BLaER1 treated with 17β-estradiol and CSF1 and Interleukin-3, amounts not matched to agents 10 nM and 100 nM (cell line): ENCODE data around the gene MYO18A.

Experiments used
- H3K27ac ChIP-seq, 11 experiments: shearing (Covaris generic); formaldehyde crosslinking; 2 replicates each; pipeline ENCODE4 v1.8.1; 2022
- H3K27me3 ChIP-seq, 11 experiments: shearing (Covaris generic); formaldehyde crosslinking; 2 replicates each; pipeline ENCODE4 v1.8.1; 2022
- H3K36me3 ChIP-seq, 11 experiments: shearing (Covaris generic); formaldehyde crosslinking; 2 replicates each; pipeline ENCODE4 v1.8.1; 2022
- H3K4me1 ChIP-seq, 10 experiments: shearing (Covaris generic); formaldehyde crosslinking; 2 replicates each; pipeline ENCODE4 v1.8.1; 2022
- H3K4me2 ChIP-seq, 11 experiments: shearing (Covaris generic); formaldehyde crosslinking; 2 replicates each; pipeline ENCODE4 v1.8.1; 2022
- H3K4me3 ChIP-seq, 10 experiments: shearing (Covaris generic); formaldehyde crosslinking; 2 replicates each; pipeline ENCODE4 v1.8.1; 2022
- H3K9ac ChIP-seq, 11 experiments: shearing (Covaris generic); formaldehyde crosslinking; 2 replicates each; pipeline ENCODE4 v1.8.1; 2022
- H3K9me3 ChIP-seq, 11 experiments: shearing (Covaris generic); formaldehyde crosslinking; replicated peaks in 1 of 11; 2 replicates each; pipeline ENCODE4 v1.8.1; 2022
- H4K20me1 ChIP-seq, 11 experiments: shearing (Covaris generic); formaldehyde crosslinking; 2 replicates each; pipeline ENCODE4 v1.8.1; 2022
- Cebpa-rat ChIP-seq, 11 experiments: shearing (Covaris generic); IDR thresholded peaks; 2 replicates each; pipeline ENCODE4 v1.8.1; 2022

Gene MYO18A

DNA sequence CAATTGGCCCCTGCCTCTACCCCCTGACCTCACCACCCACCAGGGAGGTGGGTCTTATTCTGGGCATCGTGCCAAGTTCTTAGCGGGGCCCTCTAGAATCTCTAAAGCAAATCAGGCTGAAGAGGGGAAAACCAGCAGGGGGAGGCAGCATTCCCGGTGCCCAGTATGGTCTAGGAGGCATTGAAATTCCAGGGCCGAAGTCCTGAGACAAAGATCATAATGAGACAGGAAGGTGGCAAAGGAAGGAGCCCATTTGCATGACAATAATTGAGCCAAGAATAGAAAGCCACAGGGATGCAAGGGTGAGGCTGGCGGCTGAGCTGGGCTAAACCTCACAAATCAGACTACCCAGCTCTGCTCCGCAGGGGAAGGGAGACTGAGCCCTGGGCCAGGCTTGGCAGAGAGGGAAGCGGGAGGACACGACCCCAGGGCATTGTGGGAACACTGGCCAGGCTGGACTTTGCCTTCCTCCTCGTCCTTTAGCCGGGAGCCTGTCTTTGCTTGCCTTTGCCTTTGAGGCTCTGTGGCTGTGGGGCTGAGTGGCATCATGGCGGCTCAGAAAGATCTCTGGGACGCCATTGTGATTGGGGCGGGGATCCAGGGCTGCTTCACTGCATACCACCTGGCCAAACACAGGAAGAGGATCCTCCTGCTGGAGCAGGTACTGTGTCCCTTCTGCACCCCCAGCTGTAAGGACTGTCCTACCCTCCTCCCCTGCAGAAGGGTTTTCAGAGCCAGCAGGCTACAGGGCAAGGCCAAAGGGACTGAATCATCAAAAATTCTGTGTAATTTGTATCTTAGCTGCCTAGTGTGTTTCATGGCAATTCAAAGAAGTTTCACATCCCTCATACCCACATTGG lies 137.3 kb downstream of the MYO18A start, which contains the start of gene PIPOX:
TSS of gene PIPOX (plus strand) at position 463 of the 860 bp plus-strand sequence. CDS start at position 548, 85 bp downstream.
- H3K9me3 ChIP-seq: no peaks in the 10 kb centered on the region
- H3K9ac ChIP-seq: peak within 1 kb of the TSS in 9 of 11 experiments; percentile 16 to 65 (median 48); a peak in 14 of 22 replicates
- peak within 1 kb of the TSS; percentile 70 to 97 (median 88) for H3K4me2 ChIP-seq
- TF ChIP-seq Cebpa-rat (IDR thresholded peaks at IDR 0.05): no peak
- peak within 1 kb of the TSS in 5 of 10 experiments; percentile 3 to 18 (median 8); a peak in 5 of 20 replicates for H3K4me3 ChIP-seq
- no peaks in the 10 kb centered on the region for H3K36me3 ChIP-seq
- H3K27me3 ChIP-seq: no peaks in the 10 kb centered on the region; a peak in 1 of 22 replicates
- peak within 1 kb of the TSS; percentile 3 to 88 (median 65); a peak in 21 of 22 replicates for H3K27ac ChIP-seq
- H3K4me1 ChIP-seq: peaks cover 39 to 76% (median 49%) of the 10 kb centered on the region in 10 experiments
- H4K20me1 ChIP-seq: peaks cover 0 to 5% (median 0%) of the 10 kb centered on the region in 11 experiments; a peak in 2 of 22 replicates

DNA sequence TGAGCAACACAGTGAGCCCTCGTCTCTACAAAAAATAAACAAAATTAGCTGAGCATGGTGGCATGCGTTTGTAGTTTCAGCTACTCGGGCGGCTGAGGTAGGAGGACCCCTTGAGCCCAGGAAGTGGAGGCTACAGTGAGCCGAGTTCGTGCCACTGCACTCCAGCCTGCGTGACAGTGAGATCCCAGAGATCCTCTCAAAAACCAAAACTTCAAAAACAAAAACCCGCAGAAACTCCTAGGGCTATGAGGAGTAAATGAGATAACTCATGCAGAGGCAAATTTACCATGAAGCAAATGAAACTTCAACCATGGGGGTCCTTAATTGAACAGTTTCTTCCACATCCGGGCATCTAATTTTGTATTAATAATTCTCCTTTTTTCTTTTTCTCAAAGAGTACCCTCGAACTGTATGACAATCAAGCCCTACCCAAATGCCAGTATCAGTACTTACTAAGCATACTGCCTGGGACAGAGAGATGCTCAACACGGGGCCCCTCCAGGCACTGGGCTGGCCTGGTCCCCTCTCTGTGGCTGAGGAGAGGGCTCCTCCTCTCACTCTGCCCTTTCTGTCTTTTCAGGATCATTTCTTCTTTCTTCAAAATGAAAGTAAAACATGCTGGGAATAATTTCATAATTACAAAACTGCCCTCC lies 138.0 kb downstream of the MYO18A start:
- no peaks in the 10 kb centered on the region; a peak in 1 of 22 replicates for H3K27me3 ChIP-seq
- H3K4me1 ChIP-seq: peaks cover 39 to 74% (median 49%) of the 10 kb centered on the region in 10 experiments
- peaks cover 0 to 5% (median 0%) of the 10 kb centered on the region in 11 experiments; a peak in 2 of 22 replicates for H4K20me1 ChIP-seq
- peak overlapping the region; percentile 70 to 97 (median 88) for H3K4me2 ChIP-seq
- no peak for TF ChIP-seq Cebpa-rat (IDR thresholded peaks at IDR 0.05)
- peak overlapping the region in 9 of 11 experiments; percentile 56 to 88 (median 72); a peak in 18 of 22 replicates for H3K27ac ChIP-seq
- H3K4me3 ChIP-seq: peak overlapping the region in 3 of 10 experiments; percentile 3 to 18 (median 8); a peak in 3 of 20 replicates
- H3K36me3 ChIP-seq: no peaks in the 10 kb centered on the region
- H3K9me3 ChIP-seq: no peaks in the 10 kb centered on the region
- H3K9ac ChIP-seq: peak overlapping the region in 6 of 11 experiments; percentile 31 to 65 (median 52); a peak in 7 of 22 replicates

DNA sequence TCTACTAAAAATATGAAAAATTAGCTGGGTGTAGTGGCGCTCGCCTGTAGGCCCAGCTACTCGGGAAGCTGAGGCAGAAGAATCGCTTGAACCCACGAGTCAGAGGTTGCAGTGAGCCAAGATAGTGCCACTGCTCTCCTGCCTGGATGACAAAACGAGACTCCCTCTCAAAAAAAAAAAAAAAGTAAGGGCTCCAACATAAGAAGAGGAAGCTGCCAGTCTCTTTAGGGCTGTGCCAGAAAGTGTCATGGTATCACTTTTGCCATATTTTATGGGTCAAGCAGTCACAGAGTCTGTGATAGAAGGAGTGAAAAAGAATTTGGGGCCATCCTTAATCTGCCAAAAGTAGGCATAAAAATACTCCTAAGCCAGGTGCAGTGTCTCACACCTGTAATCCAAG lies 138.6 kb downstream of the MYO18A start:
- peak overlapping the region; percentile 70 to 97 (median 88); a peak in 18 of 22 replicates for H3K4me2 ChIP-seq
- H3K4me3 ChIP-seq: no peak overlapping the region
- no peaks in the 10 kb centered on the region for H3K9me3 ChIP-seq
- H4K20me1 ChIP-seq: peaks cover 0 to 5% (median 0%) of the 10 kb centered on the region in 11 experiments; a peak in 2 of 22 replicates
- TF ChIP-seq Cebpa-rat (IDR thresholded peaks at IDR 0.05): no peak
- peak overlapping the region in 6 of 11 experiments; percentile 56 to 88 (median 75); a peak in 6 of 22 replicates for H3K27ac ChIP-seq
- H3K27me3 ChIP-seq: no peaks in the 10 kb centered on the region; a peak in 1 of 22 replicates
- peaks cover 39 to 71% (median 49%) of the 10 kb centered on the region in 10 experiments for H3K4me1 ChIP-seq
- 0 out of 22 replicates have a peak overlapping the region, but pooled peaks of 1 of the 11 experiments have one; percentile 60 for H3K9ac ChIP-seq
- H3K36me3 ChIP-seq: no peaks in the 10 kb centered on the region

DNA sequence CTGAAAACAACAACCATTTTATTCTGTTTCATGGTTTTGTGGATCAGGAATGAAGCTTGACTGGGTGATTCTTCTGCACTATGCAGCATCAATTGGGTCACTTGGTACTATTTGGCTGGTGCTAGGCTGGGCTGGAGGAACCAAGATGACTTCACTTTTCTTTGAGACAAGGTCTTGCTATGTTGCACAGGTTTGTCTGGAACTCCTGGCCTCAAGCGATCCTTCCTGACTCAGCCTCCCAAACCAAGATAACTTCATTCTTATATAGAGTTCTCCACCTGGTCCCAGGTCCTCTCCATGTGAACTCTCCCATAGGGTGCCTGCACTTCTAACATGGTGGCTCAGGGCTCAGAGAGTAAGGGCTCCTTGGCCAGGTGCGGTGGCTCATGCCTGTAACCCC lies 139.1 kb downstream of the MYO18A start:
- peaks cover 39 to 66% (median 49%) of the 10 kb centered on the region in 10 experiments for H3K4me1 ChIP-seq
- H3K9ac ChIP-seq: no peak overlapping the region

DNA sequence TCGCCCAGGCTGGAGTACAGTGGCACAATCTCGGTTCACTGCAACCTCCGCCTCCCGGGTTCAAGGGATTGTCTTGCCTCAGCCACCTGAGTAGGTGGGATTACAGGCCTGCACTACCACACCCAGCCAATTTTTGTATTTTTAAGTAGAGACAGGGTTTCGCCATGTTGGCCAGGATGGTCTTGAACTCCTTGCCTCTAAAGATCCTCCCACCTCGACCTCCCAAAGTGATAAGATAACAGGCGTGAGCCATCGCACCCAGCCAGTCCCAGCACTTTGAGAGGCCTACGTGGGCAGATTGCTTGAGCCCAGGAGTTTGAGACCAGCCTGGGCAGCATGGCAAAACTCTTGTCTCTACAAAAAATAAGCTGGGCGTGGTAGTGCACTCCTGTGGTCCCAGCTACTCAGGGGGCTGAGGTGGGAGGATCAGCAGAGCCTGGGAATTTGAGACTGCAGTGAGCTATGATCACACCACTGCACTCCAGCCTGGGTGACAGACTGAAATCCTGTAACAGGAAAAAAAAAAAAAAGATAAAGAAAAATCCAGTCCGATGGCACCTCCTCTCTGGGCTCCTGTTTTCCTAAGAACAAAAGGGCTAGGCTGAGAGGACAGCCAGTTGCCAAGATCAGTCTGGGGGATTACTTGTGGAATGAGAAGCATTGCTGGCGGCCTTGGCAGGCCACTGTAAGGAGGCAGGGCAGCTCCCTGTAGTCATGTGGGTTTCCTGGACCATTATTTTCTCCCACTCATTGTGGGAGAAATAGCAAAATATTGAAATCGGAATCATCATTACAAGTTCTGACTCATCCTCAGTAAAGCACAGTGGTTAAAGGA lies 140.2 kb downstream of the MYO18A start:
- Histone ChIP-seq H3K27me3 (peaks cover 0 to 3% (median 0%) of the 10 kb centered on the region in 11 experiments; a peak in 3 of 22 replicates), H3K9ac (no peak overlapping the region), H3K4me3 (no peak overlapping the region), H3K9me3 (peaks cover 7 to 10% (median 9%) of the 10 kb centered on the region in 11 experiments), H4K20me1 (peaks cover 0 to 5% (median 0%) of the 10 kb centered on the region in 11 experiments; a peak in 2 of 22 replicates), H3K27ac (no peak overlapping the region), H3K36me3 (peaks cover 0 to under 1% (median 0%) of the 10 kb centered on the region in 11 experiments; a peak in 1 of 22 replicates), H3K4me2 (peak overlapping the region in 2 of 11 experiments; percentile 18 to 88; a peak in 2 of 22 replicates), H3K4me1 (peaks cover 38 to 55% (median 48%) of the 10 kb centered on the region in 10 experiments)
- no peak for TF ChIP-seq Cebpa-rat (IDR thresholded peaks at IDR 0.05)

More for the DNA sequence above, 139.1 kb downstream of the MYO18A start:
- no peaks in the 10 kb centered on the region; a peak in 2 of 22 replicates for H3K27me3 ChIP-seq
- H3K36me3 ChIP-seq: no peaks in the 10 kb centered on the region
- H3K27ac ChIP-seq: no peak overlapping the region
- no peak overlapping the region for H3K4me3 ChIP-seq
- H3K4me2 ChIP-seq: peak overlapping the region in 3 of 11 experiments; percentile 88 to 94 (median 91); a peak in 6 of 22 replicates
- H3K9me3 ChIP-seq: no peaks in the 10 kb centered on the region
- peaks cover 0 to 5% (median 0%) of the 10 kb centered on the region in 11 experiments; a peak in 2 of 22 replicates for H4K20me1 ChIP-seq
- no peak for TF ChIP-seq Cebpa-rat (IDR thresholded peaks at IDR 0.05)

DNA sequence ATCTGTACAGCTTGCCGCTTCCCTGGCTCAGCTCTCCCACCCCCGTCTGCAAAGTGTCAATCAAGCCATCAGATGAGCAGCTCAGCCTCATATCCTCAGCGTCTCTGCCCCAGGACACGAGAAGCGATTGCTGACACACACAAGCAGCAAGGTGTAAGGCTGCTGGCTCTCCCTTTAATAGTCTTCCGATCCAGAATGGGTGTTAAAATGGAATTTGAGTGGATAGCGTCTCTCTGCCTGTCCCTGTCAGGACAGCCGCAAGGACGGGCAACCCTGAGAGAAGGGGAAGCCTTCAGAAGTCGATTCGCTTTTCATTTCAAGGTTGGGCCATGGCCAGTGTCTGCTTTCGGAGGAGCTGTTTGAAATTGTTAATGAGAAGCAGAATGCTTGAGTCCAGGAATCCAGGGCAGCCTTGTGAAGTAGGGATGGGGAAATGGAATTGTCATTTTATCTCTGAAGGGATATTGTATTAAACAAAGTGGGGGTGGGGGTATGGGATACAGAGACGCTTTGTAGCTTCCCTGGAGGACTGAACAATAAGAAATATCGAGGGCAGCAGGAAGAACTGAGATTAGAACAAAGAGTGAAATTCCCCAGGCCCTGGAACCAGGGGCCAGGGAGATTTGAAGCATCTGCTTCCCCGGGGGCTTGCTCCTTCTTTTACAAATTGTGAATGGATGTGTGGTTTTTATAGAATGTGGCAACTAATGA lies 142.0 kb downstream of the MYO18A start:
- H3K27me3 ChIP-seq: peaks cover 0 to 7% (median 0%) of the 10 kb centered on the region in 11 experiments; a peak in 5 of 22 replicates

DNA sequence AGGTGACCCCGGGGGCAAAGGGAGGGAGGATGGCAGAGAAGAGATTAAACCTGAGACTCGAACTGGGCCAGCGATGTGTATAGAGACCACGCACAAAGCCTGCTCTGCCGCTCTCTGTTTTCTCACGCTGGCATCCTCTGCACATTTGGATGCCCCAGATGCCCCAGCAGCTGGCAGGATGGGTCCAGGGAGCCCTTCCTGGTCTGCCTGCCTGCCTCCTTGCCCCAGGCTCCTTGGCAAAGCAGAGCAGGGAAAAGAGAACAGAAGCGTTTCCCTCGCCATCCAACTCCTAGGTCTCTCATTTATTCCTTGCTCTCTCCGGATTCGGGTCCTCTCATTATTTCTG lies 142.5 kb downstream of the MYO18A start:
- H3K27ac ChIP-seq: no peak overlapping the region
- no peak for TF ChIP-seq Cebpa-rat (IDR thresholded peaks at IDR 0.05)
- H3K36me3 ChIP-seq: peaks cover 0 to 4% (median 0%) of the 10 kb centered on the region in 11 experiments; a peak in 1 of 22 replicates
- H3K4me1 ChIP-seq: peaks cover 21 to 34% (median 28%) of the 10 kb centered on the region in 10 experiments
- H3K4me3 ChIP-seq: no peak overlapping the region
- H3K9me3 ChIP-seq: peaks cover 21 to 29% (median 26%) of the 10 kb centered on the region in 11 experiments
- H4K20me1 ChIP-seq: 0 out of 22 replicates have a peak, but pooled peaks cover 0 to under 1% (median 0%) of the 10 kb centered on the region in 11 experiments
- H3K9ac ChIP-seq: no peak overlapping the region
- peaks cover 0 to 12% (median 2%) of the 10 kb centered on the region in 11 experiments; a peak in 7 of 22 replicates for H3K27me3 ChIP-seq
- peak overlapping the region in 3 of 11 experiments; percentile 51 to 68 (median 55); a peak in 3 of 22 replicates for H3K4me2 ChIP-seq

More for the DNA sequence above, 142.0 kb downstream of the MYO18A start:
- peaks cover 21 to 38% (median 31%) of the 10 kb centered on the region in 10 experiments for H3K4me1 ChIP-seq
- no peak overlapping the region for H3K4me3 ChIP-seq
- H3K9ac ChIP-seq: peak overlapping the region in 1 of 11 experiments; percentile 27; a peak in 1 of 22 replicates
- H3K9me3 ChIP-seq: peaks cover 21 to 27% (median 26%) of the 10 kb centered on the region in 11 experiments
- H4K20me1 ChIP-seq: peaks cover 0 to 5% (median 0%) of the 10 kb centered on the region in 11 experiments; a peak in 2 of 22 replicates
- peaks cover 0 to 4% (median 0%) of the 10 kb centered on the region in 11 experiments; a peak in 1 of 22 replicates for H3K36me3 ChIP-seq
- H3K4me2 ChIP-seq: peak overlapping the region in 10 of 11 experiments; percentile 16 to 68 (median 40); a peak in 19 of 22 replicates
- no peak overlapping the region for H3K27ac ChIP-seq
- no peak for TF ChIP-seq Cebpa-rat (IDR thresholded peaks at IDR 0.05)
